HG02840 (cell line): ENCODE measurements around the gene RSPRY1.

Experiments used
- ATAC-seq: cut with Tn5 transposase; IDR thresholded peaks from one replicate; pipeline ENCODE4 v1.9.1; 2021; ENCODE audit warnings: mild to moderate bottlenecking, moderate library complexity, moderate number of reproducible peaks; ENCODE audit not compliant: unreplicated experiment, low FRiP score

RSPRY1 gene

GRCh38 chr16:57289391-57290257, 103.5 kb downstream of the RSPRY1 start:
- ATAC-seq, result no peak
